RWPE2 (cell line): Measurements from ENCODE around the gene SYNPR.
A peak's percentile ranks its signal among the peaks of the same experiment; 100 is the strongest.
"Not testable (repeated sequence)": the region's sequence is repeated elsewhere in the genome, so short reads cannot be mapped to it uniquely, and the experiment has no call there.

Source experiments
- ATAC-seq: fragments of 200-7000 bp; cut with Tn5 transposase; 3 replicates; pipeline ENCODE4 v1.9.1; 2021; ENCODE audit warnings: low read depth
- DNase-seq: peaks from one replicate; pipeline ENCODE4 v3.0.0-alpha.2; 2020; ENCODE audit warnings: low spot score
- H3K27ac ChIP-seq: fragments of 450-650 bp; 2 replicates; pipeline ENCODE4 v1.5.1; 2017; ENCODE audit warnings: mild to moderate bottlenecking; ENCODE audit not compliant: poor library complexity, severe bottlenecking
- H3K27me3 ChIP-seq: fragments of 250-450 bp; sonication (Bioruptor Pico); 2 replicates; pipeline ENCODE4 v1.5.1; 2021; ENCODE audit warnings: mild to moderate bottlenecking, moderate library complexity; ENCODE audit not compliant: insufficient read depth, poor library complexity, severe bottlenecking
- H3K36me3 ChIP-seq: fragments of 250-450 bp; sonication (Bioruptor Pico); 2 replicates; pipeline ENCODE4 v1.5.1; 2020; ENCODE audit warnings: low read depth, mild to moderate bottlenecking, moderate library complexity
- H3K4me1 ChIP-seq: fragments of 250-450 bp; sonication (Bioruptor Pico); 2 replicates; pipeline ENCODE4 v1.5.1; 2021; ENCODE audit warnings: mild to moderate bottlenecking, moderate library complexity; ENCODE audit not compliant: insufficient read depth, poor library complexity, severe bottlenecking
- H3K4me3 ChIP-seq: fragments of 250-450 bp; sonication (Bioruptor Pico); 2 replicates; pipeline ENCODE4 v1.5.1; 2021; ENCODE audit warnings: mild to moderate bottlenecking, moderate library complexity; ENCODE audit not compliant: severe bottlenecking
- H3K9me3 ChIP-seq: fragments of 250-450 bp; sonication (Bioruptor Pico); 2 replicates; pipeline ENCODE4 v1.5.1; 2021; ENCODE audit warnings: mild to moderate bottlenecking, moderate library complexity; ENCODE audit not compliant: severe bottlenecking
- TF ChIP-seq, protein P1 (sequence below): fragments of 450-650 bp; IDR thresholded peaks from one replicate; pipeline ENCODE4 v1.5.1; 2017; ENCODE audit warnings: mild to moderate bottlenecking, moderate library complexity; ENCODE audit not compliant: poor library complexity, severe bottlenecking

Gene SYNPR

DNA sequence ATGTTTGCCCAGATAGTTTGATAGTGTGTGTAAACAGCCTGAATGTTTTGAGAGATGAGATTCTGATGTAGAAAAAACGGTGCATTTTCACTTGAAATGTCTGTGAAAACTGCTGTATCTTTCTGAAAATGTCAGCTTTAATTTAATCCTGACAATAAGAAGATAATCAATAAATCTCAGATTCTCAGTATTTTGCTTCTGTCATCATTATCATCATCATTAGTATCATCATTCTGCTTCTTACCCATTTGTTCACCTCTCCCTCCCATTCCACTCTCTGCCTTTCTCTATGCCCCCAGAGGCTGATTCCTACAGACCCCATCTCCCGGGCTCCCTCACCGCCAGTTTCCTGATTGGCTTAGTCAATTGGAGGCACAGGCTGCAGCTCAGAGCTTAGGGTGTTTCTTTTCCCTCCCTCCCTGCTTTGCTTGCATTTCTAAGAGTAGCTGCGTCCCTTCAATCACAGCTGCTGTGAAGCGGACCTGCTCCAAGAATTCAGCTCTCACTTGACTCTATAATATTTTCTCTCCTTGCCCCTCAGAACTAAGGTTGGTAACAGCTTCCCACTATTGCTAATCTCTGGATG lies 366.2 kb downstream of the SYNPR start:
- no peak for ATAC-seq
- Histone ChIP-seq H3K9me3 (no peaks in the 10 kb centered on the region), H3K27me3 (no peaks in the 10 kb centered on the region), H3K36me3 (no peaks in the 10 kb centered on the region), H3K4me1 (no peaks in the 10 kb centered on the region), H3K4me3 (no peak overlapping the region), H3K27ac (no peak overlapping the region)
- TF ChIP-seq, protein P1, sequence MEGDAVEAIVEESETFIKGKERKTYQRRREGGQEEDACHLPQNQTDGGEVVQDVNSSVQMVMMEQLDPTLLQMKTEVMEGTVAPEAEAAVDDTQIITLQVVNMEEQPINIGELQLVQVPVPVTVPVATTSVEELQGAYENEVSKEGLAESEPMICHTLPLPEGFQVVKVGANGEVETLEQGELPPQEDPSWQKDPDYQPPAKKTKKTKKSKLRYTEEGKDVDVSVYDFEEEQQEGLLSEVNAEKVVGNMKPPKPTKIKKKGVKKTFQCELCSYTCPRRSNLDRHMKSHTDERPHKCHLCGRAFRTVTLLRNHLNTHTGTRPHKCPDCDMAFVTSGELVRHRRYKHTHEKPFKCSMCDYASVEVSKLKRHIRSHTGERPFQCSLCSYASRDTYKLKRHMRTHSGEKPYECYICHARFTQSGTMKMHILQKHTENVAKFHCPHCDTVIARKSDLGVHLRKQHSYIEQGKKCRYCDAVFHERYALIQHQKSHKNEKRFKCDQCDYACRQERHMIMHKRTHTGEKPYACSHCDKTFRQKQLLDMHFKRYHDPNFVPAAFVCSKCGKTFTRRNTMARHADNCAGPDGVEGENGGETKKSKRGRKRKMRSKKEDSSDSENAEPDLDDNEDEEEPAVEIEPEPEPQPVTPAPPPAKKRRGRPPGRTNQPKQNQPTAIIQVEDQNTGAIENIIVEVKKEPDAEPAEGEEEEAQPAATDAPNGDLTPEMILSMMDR, result no peak
- no peak for DNase-seq

DNA sequence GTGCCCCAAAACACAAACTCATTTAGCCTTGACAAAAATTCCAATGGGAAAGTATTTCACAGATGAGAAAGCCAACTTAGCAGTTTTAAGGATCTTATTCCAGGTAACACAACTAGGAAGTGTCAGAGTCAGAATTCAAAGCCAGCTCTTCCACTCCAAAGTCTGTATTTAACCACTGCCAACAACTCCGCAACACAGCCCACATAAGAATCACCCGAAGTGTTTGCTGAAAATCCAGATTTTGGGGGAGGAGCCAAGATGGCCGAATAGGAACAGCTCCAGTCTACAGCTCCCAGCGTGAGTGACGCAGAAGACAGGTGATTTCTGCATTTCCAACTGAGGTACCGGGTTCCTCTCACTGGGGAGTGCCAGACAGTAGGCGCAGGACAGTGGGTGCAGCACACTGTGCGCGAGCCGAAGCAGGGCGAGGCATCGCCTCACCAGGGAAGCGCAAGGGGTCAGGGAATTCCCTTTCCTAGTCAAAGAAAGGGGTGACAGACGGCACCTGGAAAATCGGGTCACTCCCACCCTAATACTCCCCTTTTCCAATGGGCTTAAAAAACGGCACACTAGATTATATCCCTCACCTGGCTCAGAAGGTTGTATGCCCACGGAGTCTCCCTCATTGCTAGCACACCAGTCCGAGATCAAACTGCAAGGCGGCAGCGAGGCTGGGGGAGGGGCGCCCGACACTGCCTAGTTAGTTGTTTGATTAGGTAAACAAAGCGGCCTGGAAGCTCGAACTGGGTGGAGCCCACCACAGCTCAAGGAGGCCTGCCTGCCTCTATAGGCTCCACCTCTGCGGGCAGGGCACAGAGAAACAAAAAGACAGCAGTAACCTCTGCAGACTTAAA lies 367.0 kb downstream of the SYNPR start:
- H3K36me3 ChIP-seq, H3K27ac ChIP-seq, H3K9me3 ChIP-seq, H3K4me3 ChIP-seq, H3K4me1 ChIP-seq, H3K27me3 ChIP-seq, ATAC-seq, DNase-seq: not testable (repeated sequence)

DNA sequence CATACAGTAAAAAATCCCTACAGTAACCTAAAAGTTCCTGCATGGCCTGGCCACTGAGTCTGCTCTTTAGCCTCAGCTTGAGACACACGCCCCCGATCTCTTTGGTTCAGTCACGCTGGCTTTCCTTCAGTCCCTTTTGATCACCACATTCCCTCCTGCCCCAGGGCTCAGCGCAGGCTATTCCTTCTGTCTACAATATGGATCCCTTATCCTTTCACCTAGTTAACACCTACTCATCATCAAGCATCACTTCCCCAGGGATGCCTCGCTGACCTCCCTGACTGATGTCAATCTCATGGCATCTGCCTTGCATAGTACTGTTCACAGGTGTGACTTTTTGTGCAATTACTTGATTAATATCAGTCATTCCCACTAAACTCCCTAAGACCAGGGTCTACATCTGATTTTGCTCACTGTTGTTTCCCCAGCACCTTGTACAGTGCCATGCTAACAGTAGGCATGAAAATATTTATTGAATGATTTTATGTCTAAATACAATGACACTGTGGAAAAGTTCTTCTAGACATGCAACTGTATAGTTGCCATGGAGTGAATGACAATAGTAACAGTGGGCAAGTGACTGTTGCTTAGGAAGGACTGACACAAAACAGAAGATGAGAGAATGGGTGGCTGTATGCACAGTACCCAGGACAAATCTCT lies 374.1 kb downstream of the SYNPR start, which contains the start of gene SNTN:
SNTN (plus strand) TSS at position 610 of the 660 bp plus-strand sequence; CDS start at position 623, 13 bp downstream.
- H3K9me3 ChIP-seq, result no peaks in the 10 kb centered on the region
- no peak for ATAC-seq
- TF ChIP-seq, protein P1, result no peak

DNA sequence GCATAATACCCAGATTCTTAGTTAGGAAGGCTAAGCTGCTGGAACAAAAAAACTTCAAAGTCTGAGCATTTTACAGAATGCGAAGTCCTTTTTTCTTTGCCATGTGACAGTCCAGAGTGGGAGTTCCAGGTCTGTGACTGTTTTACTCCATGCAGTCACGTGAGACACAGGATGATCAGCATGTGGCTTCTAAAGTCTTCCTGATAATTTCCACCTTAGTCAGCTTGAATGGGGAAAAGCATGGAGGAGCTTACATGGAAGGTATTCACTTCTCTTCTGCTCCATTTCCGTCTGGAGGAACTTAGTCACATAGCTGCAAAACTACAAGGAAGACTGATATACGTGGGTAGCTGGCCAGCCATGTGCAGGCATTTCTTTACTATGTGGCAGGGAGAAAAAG lies 376.1 kb downstream of the SYNPR start:
- no peak for ATAC-seq
- H3K36me3 ChIP-seq, result no peaks in the 10 kb centered on the region

More for the DNA sequence above, 374.1 kb downstream of the SYNPR start, which contains the start of gene SNTN:
- DNase-seq, result no peak
- H3K27ac ChIP-seq, result no peak within 1 kb of the TSS
- H3K27me3 ChIP-seq, result no peaks in the 10 kb centered on the region
- H3K4me1 ChIP-seq, result peaks cover 20% of the 10 kb centered on the region
- no peaks in the 10 kb centered on the region for H3K36me3 ChIP-seq
- H3K4me3 ChIP-seq, result no peak within 1 kb of the TSS

DNA sequence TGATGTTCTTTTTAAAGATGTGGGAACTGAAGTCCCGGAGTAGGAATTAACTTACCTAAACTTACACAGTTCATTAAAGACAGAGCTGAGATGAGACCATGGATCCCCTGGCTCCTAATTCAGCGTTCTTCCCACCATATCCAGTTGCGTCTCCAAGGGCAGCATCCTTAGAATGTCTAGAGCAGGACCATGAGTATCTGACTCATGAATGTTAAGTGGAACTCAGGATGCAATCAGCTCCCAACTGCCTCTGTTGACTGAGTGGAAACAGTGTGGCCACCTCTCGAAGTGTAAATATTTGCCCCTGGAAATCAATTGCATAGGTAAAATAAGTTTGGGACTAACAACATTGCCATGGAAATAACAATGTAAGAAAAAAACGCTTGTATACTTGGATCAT lies 376.8 kb downstream of the SYNPR start:
- no peaks in the 10 kb centered on the region for H3K9me3 ChIP-seq
- peak overlapping the region; percentile 48 for H3K27ac ChIP-seq
- H3K4me1 ChIP-seq, result peaks cover 21% of the 10 kb centered on the region
- ATAC-seq (no peak), DNase-seq (no peak)
- TF ChIP-seq, protein P1, result no peak
- no peak overlapping the region for H3K4me3 ChIP-seq
- no peaks in the 10 kb centered on the region for H3K27me3 ChIP-seq
- no peaks in the 10 kb centered on the region for H3K36me3 ChIP-seq

More for the DNA sequence above, 376.1 kb downstream of the SYNPR start:
- TF ChIP-seq, protein P1, result no peak
- Histone ChIP-seq H3K4me1 (peaks cover 21% of the 10 kb centered on the region), H3K9me3 (no peaks in the 10 kb centered on the region), H3K27me3 (no peaks in the 10 kb centered on the region), H3K4me3 (no peak overlapping the region), H3K27ac (no peak overlapping the region)
- no peak for DNase-seq
